CD4-positive, alpha-beta T cell treated with Interferon gamma for 1 hour (primary cell): ENCODE data around the gene TMEM95.

Experiments
- DNase-seq: peaks from one replicate; pipeline ENCODE4 v3.0.0-alpha.2; 2020

The TMEM95 gene, protein sequence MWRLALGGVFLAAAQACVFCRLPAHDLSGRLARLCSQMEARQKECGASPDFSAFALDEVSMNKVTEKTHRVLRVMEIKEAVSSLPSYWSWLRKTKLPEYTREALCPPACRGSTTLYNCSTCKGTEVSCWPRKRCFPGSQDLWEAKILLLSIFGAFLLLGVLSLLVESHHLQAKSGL

DNA sequence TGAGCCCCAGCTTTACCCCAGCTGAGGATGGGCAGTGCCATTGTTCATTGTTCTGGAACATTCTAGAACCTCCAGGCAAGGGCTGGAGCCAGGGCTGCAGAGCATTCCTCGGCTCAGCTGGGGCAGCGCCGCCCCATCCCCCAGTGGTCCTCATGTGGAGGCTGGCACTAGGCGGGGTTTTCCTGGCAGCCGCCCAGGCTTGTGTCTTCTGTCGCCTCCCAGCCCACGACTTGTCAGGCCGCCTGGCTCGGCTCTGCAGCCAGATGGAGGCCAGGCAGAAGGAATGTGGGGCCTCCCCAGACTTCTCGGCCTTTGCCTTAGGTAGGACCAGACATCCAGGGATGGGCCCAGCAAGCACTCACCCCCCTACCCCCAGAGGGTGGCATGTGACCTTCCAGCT lies at the start of gene TMEM95:
TSS of gene TMEM95 (plus strand) at position 104 of the 400 bp plus-strand sequence. CDS start at position 153, 49 bp downstream.
- no peak for DNase-seq

DNA sequence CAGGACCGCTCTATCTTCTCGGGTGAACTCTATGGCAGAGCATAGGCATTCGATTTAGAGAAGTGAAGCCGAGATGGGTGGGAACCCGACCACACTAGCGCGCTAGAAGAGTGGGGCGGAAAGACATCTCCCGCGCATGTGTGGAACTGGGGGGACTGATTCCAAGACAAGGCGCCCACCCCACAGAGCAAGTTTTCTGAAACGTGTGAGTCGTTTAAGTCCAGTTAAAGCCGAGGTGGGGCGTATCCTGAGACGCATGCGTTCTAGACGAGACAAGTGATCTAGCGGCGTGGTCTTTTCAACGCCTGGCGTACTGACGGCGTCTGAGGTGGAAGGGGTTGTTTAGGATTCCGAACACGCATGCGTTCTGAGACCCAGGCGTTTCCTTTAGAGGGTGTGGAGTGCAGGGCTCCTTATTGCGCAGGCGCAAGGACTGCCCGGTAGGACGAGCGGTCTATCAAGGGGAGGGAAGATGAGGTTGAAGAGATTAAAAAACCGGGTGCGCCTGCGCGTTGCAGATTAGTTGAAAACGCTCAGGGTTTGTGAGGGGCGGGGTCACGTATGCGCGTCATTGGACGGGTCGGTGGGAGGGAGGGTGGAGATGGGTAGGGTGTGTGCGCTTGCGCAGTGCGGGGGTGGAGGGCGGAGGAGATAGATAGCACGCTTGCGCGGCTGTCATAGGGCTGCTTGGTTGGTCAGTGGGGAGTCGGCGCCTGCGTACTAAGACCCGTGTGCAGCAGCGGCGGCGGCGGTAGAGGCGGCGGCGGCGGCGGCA lies 47.9 kb upstream of the TMEM95 start, which contains the start of gene EIF5A:
TSS of gene EIF5A (plus strand) at position 718 of the 775 bp plus-strand sequence. CDS start 2,008 bp downstream, outside the sequence.
- DNase-seq = peak; percentile 100

DNA sequence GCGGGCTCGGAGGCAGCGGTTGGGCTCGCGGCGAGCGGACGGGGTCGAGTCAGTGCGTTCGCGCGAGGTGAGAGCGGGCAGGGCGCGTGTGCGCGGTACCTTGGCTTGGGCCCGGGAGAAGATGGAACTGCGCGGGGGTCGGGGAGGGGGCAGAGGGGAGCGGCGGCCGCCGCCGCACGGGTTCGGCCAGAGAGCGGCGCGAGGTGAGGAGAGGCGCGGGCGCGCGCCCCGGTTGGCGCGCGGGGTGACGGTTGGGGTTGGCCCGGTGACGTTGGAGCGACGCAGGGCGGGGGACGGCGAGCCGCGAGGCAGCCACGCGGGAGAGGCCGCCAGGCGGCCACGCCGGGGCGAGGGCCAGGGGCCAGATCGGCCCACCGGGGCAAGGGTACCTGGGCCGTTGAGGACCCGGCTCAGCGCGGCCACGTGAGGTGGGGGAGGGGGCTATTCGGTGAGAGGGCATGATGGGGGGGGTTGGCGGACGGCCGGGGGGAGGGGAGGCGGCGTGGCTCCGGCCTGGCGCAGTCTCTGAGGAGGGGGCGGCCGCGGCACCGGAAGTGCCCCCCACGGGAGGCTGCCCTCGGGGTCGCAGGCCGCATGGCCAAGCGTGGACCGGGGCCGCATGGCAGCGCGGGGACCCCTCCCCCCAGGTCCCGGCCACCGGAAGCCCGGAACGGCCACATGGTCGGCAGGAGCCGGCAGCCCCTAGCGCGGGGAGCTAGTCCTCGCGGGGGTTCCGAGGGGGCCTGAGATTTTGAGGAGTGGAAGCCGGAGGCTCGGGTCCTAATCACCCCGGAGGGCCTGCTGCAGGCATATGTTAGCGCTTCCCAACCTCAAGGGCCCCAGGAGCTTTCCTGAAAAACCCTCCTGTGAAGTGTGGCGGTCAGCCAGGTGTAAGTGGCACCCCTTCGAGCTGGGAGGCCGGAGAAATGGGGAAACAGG lies 47.0 kb upstream of the TMEM95 start:
- peak; percentile 63 for DNase-seq

DNA sequence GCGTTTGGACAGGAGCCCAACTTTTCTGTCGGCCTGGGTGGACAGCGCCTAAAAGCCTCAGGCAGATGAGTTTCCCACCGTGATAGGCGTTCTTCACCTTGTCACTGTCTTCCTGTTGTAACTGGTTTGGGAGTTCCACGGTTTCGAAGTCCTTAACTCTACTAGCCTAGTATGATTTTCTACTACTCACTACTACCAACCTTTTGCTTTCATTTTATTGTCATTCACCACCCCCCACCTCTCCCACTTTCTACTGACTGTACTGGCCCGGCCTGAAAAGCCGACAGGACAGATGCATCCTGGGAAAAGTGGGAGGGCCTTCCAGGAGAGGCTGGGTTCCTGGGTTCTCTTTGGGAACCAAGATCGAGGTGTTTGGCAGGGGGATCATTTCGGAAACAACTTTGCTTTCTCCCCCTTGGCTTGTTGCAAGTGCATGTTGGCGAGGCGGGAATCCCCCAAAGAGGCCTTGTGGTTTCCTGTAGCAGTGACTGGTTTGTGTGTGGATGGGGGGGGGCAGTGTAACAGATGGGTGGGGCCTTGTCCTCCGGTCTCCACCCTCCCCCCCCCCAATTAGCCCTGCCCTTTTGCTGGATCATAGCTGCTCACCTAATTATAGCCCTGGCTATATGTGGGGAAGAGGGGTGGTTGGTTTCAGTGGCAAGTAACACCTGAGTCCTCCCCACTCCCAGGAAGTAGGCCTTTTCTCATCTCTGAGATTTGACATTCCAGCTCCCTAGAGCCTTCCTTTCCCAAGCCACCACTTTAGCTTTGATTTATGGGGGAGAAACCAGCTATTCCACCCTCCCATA lies 46.1 kb upstream of the TMEM95 start:
- peak; percentile 93 for DNase-seq

DNA sequence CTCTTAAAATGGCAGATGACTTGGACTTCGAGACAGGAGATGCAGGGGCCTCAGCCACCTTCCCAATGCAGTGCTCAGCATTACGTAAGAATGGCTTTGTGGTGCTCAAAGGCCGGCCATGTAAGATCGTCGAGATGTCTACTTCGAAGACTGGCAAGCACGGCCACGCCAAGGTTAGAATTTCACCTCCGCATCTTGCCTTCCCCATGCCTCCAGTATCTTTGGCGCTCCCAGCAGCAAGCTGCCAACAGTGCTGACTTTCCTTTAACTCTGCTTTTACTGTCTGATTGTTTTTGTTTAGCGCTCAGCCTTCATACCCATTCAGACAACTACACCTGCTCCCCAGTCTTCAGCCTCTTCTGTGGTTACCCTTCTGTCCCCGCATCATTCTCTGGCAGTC lies 45.3 kb upstream of the TMEM95 start:
- no peak for DNase-seq

DNA sequence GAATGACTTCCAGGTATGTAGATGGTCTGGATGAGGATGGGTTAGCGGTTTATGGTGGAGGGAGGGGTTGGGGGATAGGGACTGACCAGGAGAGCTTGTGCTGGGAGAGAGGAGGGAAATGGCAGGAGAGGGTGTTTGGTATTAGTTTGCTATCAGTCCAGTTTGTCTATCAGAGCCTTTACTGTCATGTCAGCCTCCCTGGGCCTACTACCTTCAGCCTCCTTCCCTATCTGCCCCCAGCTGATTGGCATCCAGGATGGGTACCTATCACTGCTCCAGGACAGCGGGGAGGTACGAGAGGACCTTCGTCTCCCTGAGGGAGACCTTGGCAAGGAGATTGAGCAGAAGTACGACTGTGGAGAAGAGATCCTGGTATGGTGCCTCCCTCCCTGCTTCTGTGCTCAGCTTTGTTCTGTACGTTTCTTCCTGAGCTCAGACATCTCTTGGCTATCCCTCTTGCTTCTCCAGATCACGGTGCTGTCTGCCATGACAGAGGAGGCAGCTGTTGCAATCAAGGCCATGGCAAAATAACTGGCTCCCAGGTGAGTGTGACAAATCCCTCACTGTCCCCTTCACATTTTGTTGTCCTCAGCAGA lies 43.7 kb upstream of the TMEM95 start:
- DNase-seq = no peak

DNA sequence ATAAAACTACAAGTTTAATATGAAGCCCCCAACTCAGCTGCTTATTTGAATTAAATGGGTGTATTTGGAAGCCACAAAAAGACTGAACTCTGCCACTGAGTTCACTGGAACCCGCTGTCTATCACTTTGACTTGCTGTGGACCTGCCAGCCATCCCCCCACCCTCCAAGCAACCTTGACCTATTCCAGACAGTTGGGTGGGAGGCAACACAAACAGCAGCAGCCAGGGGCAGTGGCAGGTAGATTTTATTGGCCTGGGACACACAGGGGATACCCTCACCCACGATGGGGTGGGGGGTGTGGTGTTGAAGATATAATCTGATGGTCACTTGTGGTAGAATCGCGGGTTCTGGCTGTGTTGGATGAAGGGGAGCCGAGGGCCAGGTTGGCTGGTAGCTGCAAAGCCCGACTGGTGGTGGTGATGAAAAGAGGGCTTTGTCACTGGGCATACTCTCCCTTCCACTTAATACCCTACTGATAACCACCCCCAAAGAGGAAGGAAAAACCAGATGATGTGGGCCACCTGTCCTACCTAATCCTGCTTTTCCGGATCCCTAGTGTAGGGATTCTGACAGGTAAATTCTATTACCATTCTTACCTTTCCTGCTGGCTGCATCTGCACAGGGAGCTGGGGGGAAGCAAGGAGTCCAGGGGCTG lies 42.4 kb upstream of the TMEM95 start:
- DNase-seq = no peak

DNA sequence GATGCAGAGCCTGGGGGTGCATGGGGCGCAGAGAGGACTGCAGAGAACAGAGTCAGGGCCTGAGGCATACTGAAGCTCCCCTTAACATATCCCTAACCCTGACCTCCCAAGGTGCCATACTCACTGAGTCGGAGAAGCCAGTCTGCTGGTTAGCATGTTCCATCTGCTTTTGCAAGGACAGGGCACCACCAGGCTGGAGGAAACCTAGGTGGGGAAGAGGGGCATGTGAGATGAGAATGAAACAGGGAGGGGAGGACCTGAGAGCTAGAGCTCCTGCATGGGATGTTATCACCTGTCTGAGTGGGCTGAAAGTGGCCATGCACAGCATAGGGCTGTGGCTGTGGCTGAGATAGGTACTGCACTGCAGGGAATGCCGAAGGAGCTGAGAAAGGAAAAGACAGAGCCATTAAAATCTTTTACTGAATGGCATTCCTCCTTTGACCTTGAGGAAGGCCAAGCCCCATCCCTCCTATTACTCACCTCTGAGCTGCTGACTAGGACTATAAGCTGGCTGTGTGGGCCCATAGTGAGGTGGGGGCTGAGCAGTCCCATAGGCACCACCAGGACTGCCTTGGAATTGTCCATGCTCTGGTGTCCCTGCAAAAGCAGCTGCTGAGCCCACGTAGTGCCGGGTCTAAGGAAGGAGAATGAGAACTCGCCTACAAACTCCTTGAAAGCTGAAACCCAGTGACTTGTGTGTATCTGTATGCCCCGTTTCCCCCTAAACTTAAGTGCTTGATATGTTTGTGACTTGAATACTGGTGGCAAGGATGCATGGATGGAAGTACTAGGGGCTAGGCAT lies 41.7 kb upstream of the TMEM95 start:
- DNase-seq = no peak

DNA sequence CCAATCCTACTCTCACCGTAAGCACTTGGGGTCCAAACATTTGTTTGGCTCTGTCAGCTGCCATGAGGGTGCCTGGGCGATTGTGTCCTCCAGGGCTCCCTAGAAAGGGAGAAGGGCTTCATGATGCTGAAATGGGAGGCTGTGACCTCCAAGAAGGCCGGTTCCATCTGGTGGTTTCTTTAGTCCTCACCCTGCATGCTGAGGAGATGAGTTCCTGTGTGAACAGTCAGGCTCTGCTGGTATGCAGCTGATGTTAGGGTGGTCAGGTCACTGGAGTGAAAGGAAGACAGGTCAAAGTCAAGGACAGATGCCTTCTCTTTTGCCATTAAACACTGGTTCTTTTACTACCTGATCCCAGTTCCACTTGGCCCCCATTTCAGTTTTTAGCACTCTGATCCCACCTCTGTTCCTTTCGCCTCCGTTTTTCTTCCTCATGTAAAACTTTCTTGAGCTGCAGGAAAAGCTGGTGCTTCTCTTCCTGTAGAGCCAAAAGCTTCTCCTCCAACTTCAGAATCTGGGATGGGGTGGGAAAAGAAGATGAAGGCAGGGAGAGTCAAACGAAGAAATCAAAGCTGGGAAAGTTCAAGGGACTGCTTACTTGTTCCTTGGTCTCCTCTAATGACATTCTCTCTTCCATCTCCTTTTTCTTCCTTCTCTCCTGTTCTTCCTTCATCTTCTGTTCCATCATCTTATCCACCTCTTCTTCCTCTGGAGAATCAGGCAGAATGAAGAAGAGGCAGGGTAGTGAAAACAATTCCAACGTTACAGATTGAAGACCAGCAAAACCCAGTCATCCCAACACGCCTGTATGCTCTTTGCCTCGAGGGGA lies 40.9 kb upstream of the TMEM95 start:
- DNase-seq = no peak

DNA sequence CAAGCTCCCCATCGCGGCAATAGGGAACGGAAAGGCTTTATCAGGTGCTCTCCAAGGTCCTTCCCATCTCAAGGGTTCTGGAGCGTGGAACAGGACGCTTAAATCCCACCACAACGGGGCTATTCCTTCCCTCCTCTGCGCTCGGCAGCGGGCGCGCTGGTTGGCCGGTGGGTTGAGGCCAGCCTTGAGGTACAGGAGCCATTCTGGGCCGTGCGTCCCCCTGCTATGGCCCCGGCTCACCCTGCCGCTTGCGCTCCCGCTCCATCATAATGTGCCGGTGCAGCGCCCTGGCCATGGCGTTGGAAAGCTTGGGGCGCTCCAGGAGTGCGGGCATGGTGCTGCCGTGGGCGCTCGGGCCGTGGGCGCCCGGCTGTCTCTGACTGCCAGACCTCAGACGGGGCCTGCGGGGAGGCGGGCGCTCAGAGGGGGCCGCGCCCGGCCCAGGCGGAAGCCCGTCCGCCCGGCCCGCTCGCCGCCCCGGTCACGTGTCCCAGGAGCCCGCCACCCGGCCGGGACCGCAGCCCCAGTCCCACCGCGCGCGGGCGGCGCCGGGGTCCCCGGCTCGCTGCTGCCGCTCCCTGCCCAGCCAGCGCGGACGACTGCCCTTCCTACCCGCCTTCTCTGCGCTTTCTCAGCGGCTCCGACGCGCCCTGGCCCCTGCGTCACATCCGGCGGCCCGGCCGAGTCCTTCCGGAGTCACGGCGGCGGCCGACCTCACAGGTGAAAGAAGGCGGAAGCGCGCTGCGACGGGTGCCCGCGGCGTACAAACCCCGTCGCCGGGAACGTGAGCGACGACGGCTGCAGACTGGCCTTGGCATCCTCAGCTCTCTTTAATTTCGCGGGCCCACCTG lies 40.0 kb upstream of the TMEM95 start, which contains the start of gene GPS2:
TSS of gene GPS2 (minus strand) at position 642 of the 851 bp plus-strand sequence. CDS start at position 334, 308 bp downstream.
- peak; percentile 91 for DNase-seq

DNA sequence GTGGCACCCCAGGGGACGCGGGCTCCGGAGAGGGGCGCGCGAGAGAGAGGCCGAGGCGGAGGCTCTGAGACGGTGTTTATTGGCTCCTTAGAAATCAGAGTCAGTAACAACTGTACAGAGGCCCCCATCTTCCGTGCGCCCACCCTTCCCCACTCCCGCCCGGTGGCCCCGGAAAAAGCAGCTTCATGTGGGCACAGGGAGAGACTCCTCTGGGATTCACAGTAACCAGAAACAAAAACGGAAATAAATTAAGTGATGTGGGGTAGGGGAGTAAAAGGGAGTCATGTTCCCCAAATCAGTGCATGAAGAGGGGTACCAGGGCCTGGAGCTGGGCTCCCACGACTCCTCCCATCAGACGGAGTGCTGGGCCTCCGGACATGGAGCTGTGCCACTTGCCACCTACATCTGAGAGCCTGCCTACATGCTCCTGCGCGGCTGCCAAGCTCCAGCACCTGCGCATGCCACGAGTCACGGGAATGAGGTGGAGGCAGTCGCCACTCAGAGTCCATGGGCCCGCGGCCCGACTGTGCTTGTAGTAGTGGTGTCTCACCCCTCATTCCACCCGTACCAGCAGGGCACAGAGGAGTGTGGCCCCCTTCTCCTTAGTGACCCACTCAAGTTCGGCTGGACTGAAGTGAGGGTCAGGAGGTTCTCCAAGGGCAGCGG lies 39.3 kb upstream of the TMEM95 start:
- no peak for DNase-seq

DNA sequence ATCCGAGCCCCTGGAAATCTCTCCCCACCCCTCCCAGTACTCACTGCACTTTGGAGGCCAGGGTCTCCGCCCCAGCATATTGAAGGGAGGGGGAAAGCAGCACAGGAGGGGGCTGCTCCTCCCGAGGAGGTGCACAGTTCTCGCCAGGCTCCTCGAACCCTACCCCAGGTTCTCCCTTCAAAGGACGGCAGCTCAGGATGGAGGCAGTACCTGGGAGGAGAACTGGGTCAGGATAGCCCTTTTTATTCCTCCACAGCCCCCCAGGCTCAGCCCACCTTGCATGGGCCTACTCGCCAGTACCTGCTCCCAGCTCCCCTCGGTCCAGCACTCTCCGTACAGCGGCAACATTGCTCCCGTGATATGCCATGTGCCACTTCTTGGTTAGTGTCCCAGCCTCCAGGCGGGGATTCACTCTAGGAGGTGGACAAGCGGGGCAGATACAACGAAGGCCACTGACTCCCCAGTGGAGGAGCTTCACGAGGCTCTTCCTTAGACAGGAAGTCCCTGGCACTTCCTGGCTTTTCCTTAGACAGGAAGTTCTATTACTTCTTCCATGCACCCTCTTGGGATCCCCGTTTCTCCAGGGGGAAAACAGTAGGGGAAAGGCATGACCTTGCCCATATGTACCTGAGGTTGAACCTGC lies 37.7 kb upstream of the TMEM95 start:
- no peak for DNase-seq

DNA sequence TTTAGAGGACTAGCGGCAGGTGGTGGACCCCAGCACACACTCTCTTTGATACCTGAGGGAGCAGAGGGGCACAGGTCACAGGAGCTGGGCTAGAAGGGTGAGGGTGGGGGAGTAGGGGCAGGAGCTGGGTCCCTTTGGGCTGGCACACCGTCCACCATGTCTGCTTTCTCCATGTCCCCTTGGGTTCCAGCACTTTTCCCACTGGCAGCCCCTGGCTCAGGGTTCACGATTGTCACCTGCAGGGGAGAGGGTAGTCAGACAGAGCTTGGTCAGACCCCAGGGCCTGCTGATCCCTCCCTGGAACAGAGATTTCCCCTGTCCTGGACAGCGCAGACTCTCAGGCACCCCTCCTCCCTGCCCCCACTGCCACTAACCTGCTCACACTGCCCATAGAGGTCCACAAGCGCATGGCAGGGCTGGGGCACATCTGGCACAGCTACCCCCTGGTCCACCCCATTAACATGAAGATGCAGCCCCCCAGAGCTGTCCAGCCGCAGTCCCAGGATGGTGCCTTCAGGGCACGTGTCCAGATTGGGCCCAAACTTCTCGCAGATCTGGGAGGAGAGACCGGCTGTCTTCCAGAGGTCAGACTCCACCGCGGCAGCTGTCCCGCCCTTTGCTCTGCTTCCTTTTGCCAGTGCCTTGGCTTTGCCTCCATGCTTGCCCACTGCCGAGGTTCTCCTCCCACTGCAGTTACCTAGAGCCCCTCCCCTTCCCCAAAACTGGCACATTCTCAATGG lies 36.7 kb upstream of the TMEM95 start:
- no peak for DNase-seq

DNA sequence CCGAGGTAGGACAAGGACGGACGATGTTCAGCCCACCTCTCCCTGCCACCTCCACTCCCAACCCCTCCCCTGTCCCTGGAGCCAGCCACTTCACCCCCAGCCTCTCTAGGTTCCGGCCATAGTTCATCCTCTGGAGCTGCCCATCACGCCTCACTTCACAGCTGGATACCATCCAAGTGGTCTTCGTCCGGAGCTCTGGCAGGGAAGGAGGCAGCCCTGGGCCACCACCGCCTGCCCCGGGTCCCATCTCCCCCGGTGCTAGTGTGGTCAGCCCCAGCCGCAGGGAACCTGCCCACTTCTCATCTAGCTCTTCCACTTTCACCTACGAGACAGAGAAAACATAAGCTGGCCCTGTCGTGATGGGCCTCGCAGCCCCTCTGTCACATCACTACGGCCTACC lies 33.5 kb upstream of the TMEM95 start:
- no peak for DNase-seq

DNA sequence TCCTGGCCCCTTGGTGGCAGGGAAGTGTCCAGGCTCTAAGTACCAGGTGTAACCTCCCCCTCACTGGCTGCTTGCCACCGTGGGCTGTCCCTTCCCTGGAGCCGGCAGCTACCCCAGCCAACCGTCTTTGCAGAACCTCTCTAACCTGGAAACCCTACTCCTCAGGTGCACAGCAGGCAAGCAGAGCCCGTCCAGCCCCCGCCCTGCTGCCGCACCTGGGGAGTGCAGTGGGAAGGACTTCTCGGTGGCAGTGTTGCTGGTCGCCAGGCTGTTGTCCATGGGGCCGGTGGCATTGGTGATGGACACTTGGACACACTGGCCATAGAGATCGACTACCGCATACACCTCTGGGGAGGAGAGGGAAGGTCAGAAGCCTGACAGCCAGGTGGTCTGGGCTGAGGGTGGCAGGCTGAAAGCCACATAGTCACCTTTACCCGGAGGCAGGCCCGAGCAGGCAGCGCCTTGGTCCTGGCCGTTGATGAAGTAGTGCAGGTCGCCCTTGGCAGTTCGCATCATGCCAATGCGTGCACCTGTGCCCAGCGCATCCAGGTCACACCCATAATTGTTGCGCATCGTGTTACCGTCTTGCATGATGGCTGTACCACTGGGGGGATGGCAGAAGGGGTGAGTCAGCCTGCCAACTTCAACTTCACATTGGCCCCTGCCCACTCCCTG lies 32.3 kb upstream of the TMEM95 start:
- DNase-seq = no peak
